GM18873 (cell line): ENCODE results near the gene PDE6A.
"Not testable (repeated sequence)": the region's sequence is repeated elsewhere in the genome, so short reads cannot be mapped to it uniquely, and the experiment has no call there.

Experiments used
- ATAC-seq: cut with Tn5 transposase; IDR thresholded peaks from one replicate; pipeline ENCODE4 v1.9.1; 2021; ENCODE audit warnings: mild to moderate bottlenecking, moderate library complexity, moderate number of reproducible peaks; ENCODE audit not compliant: unreplicated experiment, low FRiP score

The PDE6A gene

GRCh38 chr5:149898811-149899210 is 45.8 kb downstream of the PDE6A start:
- ATAC-seq: no peak

GRCh38 chr5:149895416-149896345 is 48.9 kb downstream of the PDE6A start:
- no peak for ATAC-seq

GRCh38 chr5:149894237-149894636 is 50.4 kb downstream of the PDE6A start:
- no peak for ATAC-seq

GRCh38 chr5:149893403-149893931 is 51.1 kb downstream of the PDE6A start:
- ATAC-seq: no peak

GRCh38 chr5:149892594-149892993 is 52.0 kb downstream of the PDE6A start:
- no peak for ATAC-seq

- no peak for ATAC-seq
Observed at GRCh38 chr5:149888280-149888679, 56.3 kb downstream of the PDE6A start.

- no peak for ATAC-seq
Observed at GRCh38 chr5:149887622-149888183, 56.9 kb downstream of the PDE6A start.

GRCh38 chr5:149886692-149887470 is 57.7 kb downstream of the PDE6A start:
- no peak for ATAC-seq

- ATAC-seq: no peak
Observed at GRCh38 chr5:149886060-149886459, 58.5 kb downstream of the PDE6A start.

GRCh38 chr5:149885513-149885912 is 59.1 kb downstream of the PDE6A start:
- ATAC-seq: no peak

GRCh38 chr5:149883550-149883949 is 61.0 kb downstream of the PDE6A start:
- ATAC-seq: no peak

GRCh38 chr5:149882633-149883032 is 62.0 kb downstream of the PDE6A start:
- ATAC-seq: not testable (repeated sequence)

- ATAC-seq: no peak
Observed at GRCh38 chr5:149881874-149882273, 62.7 kb downstream of the PDE6A start.

GRCh38 chr5:149881069-149881622 is 63.4 kb downstream of the PDE6A start:
- ATAC-seq: no peak

GRCh38 chr5:149879593-149879992 is 65.0 kb downstream of the PDE6A start:
- not testable (repeated sequence) for ATAC-seq

GRCh38 chr5:149878371-149878770 is 66.2 kb downstream of the PDE6A start:
- no peak for ATAC-seq

- no peak for ATAC-seq
Observed at GRCh38 chr5:149873896-149874295, 70.7 kb downstream of the PDE6A start.

GRCh38 chr5:149872351-149873040 is 72.1 kb downstream of the PDE6A start:
- no peak for ATAC-seq

- no peak for ATAC-seq
Observed at GRCh38 chr5:149871471-149871870, 73.1 kb downstream of the PDE6A start.

- no peak for ATAC-seq
Observed at GRCh38 chr5:149870697-149871096, 73.9 kb downstream of the PDE6A start.
